ENCODE results near the gene GRM6. TPM values are rescaled to one million over a fixed set of nuclear protein-coding genes. Genes with fewer than 3 reads are reported as not detected.

The GRM6 gene
- total and polyA plus RNA-seq, 12 donors, result under 0.01 to 0.08 TPM; not detected in 10

- intact Hi-C loops (cut with DNase I), result no loop called here
- TF ChIP-seq CTCF (IDR thresholded peaks at IDR 0.05) (no peak), POLR2A (IDR thresholded peaks at IDR 0.05) (no peak)
- WGBS, 4 donors, result 57 to 62% (median 60%) methylated on average over 6 of the region's 6 CpGs
- Histone ChIP-seq H3K27ac (no peak overlapping the region), H3K27me3 (peaks cover 10% of the 10 kb centered on the region), H3K36me3 (replicated peaks in 1 of 2) (no peaks in the 10 kb centered on the region), H3K4me1 (replicated peaks in 1 of 2) (no peaks in the 10 kb centered on the region), H3K4me3 (no peak overlapping the region), H3K9me3 (replicated peaks in 1 of 3) (no peaks in the 10 kb centered on the region)
- DNase-seq, result no peak
Observed at GRCh38 chr5:178997191-178997590, 2.1 kb upstream of the GRM6 start.

- H3K9me3 ChIP-seq (replicated peaks in 1 of 3), result no peaks in the 10 kb centered on the region
Observed at GRCh38 chr5:178996156-178996555, 1.0 kb upstream of the GRM6 start.

GRCh38 chr5:178995341-178995690 lies 196 bp upstream of the GRM6 start:
- no peaks in the 10 kb centered on the region for H3K9me3 ChIP-seq (replicated peaks in 1 of 3)

More at GRCh38 chr5:178996156-178996555, 1.0 kb upstream of the GRM6 start:
- intact Hi-C loops (cut with DNase I), result no loop called here
- Histone ChIP-seq H3K4me3 (no peak overlapping the region), H3K27me3 (peaks cover 10% of the 10 kb centered on the region), H3K36me3 (replicated peaks in 1 of 2) (no peaks in the 10 kb centered on the region), H3K27ac (no peak overlapping the region), H3K4me1 (replicated peaks in 1 of 2) (no peaks in the 10 kb centered on the region)
- no peak for TF ChIP-seq POLR2A (IDR thresholded peaks at IDR 0.05)
- no peak for TF ChIP-seq CTCF (IDR thresholded peaks at IDR 0.05)
- no peak for DNase-seq
- WGBS, 4 donors, result 61 to 76% (median 71%) methylated on average over 3 to 11 of the region's 11 CpGs

GRCh38 chr5:178993955-178994579 lies 1.1 kb downstream of the GRM6 start:
- H3K4me3 ChIP-seq, result no peak overlapping the region
- WGBS, 4 donors, result 17 to 49% (median 31%) methylated on average over 16 to 53 of the region's 53 CpGs
- H3K36me3 ChIP-seq (replicated peaks in 1 of 2), result no peaks in the 10 kb centered on the region
- no peaks in the 10 kb centered on the region for H3K9me3 ChIP-seq (replicated peaks in 1 of 3)
- H3K27ac ChIP-seq, result no peak overlapping the region
- DNase-seq, result peak in 1 of 7 donors; percentile 7
- H3K27me3 ChIP-seq, result peaks cover 10% of the 10 kb centered on the region
- intact Hi-C loops (cut with DNase I), result no loop called here
- TF ChIP-seq POLR2A (IDR thresholded peaks at IDR 0.05) (no peak), CTCF (IDR thresholded peaks at IDR 0.05) (no peak)
- H3K4me1 ChIP-seq (replicated peaks in 1 of 2), result no peaks in the 10 kb centered on the region

More at GRCh38 chr5:178995341-178995690, 196 bp upstream of the GRM6 start:
- TF ChIP-seq CTCF (IDR thresholded peaks at IDR 0.05) (no peak), POLR2A (IDR thresholded peaks at IDR 0.05) (no peak)
- no peak for DNase-seq
- 8 to 11% (median 10%) methylated on average over 4 to 6 of the region's 6 CpGs for WGBS, 4 donors
- intact Hi-C loops (cut with DNase I), result no loop called here
- no peak overlapping the region for H3K27ac ChIP-seq
- no peak overlapping the region for H3K4me3 ChIP-seq
- H3K36me3 ChIP-seq (replicated peaks in 1 of 2), result no peaks in the 10 kb centered on the region
- peaks cover 10% of the 10 kb centered on the region for H3K27me3 ChIP-seq
- no peaks in the 10 kb centered on the region for H3K4me1 ChIP-seq (replicated peaks in 1 of 2)

Measured in adrenal gland (tissue), 12 donors.